K562 (cell line): ENCODE data around the gene EML3. TPM values are rescaled to one million over a fixed set of nuclear protein-coding genes. Genes with fewer than 3 reads are reported as not detected.

Source experiments
- ARID1B ChIP-seq: fragments of 450-650 bp; IDR thresholded peaks from 2 replicates; pipeline ENCODE4 v1.6.1; 2016; ENCODE audit warnings: antibody characterized with exemption, mild to moderate bottlenecking, inconsistent platforms
- CHCHD3 ChIP-seq: fragments of 250-450 bp; sonication (Bioruptor Pico); IDR thresholded peaks from 2 replicates; pipeline ENCODE4 v2.1.2; 2022; ENCODE audit warnings: mild to moderate bottlenecking
- CREB1 ChIP-seq, 2 experiments: sonication (generic) in 1 of 2; formaldehyde crosslinking in 1 of 2; IDR thresholded peaks; 2 replicates each; pipeline versions ENCODE4 v1.6.1 to v1.8.0; 2012 to 2022; ENCODE audit warnings: inconsistent platforms in 1 of 2, mild to moderate bottlenecking in 1 of 2, missing genetic modification reagents in 1 of 2, moderate library complexity in 1 of 2
- EP400 ChIP-seq: fragments of 450-650 bp; IDR thresholded peaks from 2 replicates; pipeline ENCODE4 v1.6.1; 2017; ENCODE audit warnings: antibody characterized with exemption, mild to moderate bottlenecking, moderate library complexity
- ESRRA ChIP-seq: fragments of 450-650 bp; IDR thresholded peaks from 2 replicates; pipeline ENCODE4 v1.6.1; 2014; ENCODE audit warnings: low read depth, mild to moderate bottlenecking, moderate library complexity, borderline replicate concordance
- FOXJ3 ChIP-seq: sonication (generic); formaldehyde crosslinking; IDR thresholded peaks from 2 replicates; pipeline ENCODE4 v1.4.0; 2020; ENCODE audit warnings: mild to moderate bottlenecking, missing genetic modification reagents
- HDAC1 ChIP-seq, 2 experiments: fragments of 450-650 bp; IDR thresholded peaks; 2 replicates each; pipeline ENCODE4 v1.6.1; 2016 to 2017; ENCODE audit warnings: inconsistent platforms in 1 of 2, mild to moderate bottlenecking in 1 of 2, moderate library complexity in 1 of 2
- JUN ChIP-seq, 2 experiments: sonication (generic) in 1 of 2; formaldehyde crosslinking in 1 of 2; IDR thresholded peaks; 2 replicates each; pipeline versions ENCODE4 v1.6.1 to v1.8.0; 2012 to 2022; ENCODE audit warnings: borderline replicate concordance in 2 of 2, mild to moderate bottlenecking in 2 of 2, improper control_type of control experiment in 1 of 2, low read depth in 1 of 2, low read length in 1 of 2, missing genetic modification reagents in 1 of 2
- KDM5B ChIP-seq: fragments of 200-600 bp; sonication (generic); IDR thresholded peaks from 2 replicates; pipeline ENCODE4 v1.6.1; 2012; ENCODE audit warnings: low read depth, mild to moderate bottlenecking, moderate library complexity, low read length, control low read depth, inconsistent platforms; ENCODE audit not compliant: insufficient replicate concordance
- LCOR ChIP-seq: sonication (generic); formaldehyde crosslinking; IDR thresholded peaks from 2 replicates; pipeline ENCODE4 v1.8.0; 2022; ENCODE audit warnings: mild to moderate bottlenecking, missing genetic modification reagents
- RBM17 ChIP-seq: fragments of 200-400 bp; formaldehyde crosslinking; IDR thresholded peaks from 2 replicates; pipeline ENCODE4 v1.6.1; 2017; ENCODE audit warnings: low read depth, mild to moderate bottlenecking, low read length, borderline replicate concordance
- ZKSCAN3 ChIP-seq: fragments of 250-450 bp; sonication (Bioruptor Pico); IDR thresholded peaks from 2 replicates; pipeline ENCODE4 v1.4.0; 2020
- ZNF23 ChIP-seq: fragments of 250-450 bp; sonication (Bioruptor Pico); IDR thresholded peaks from 2 replicates; pipeline ENCODE4 v1.4.0; 2020; ENCODE audit warnings: mild to moderate bottlenecking
- ZNF263 ChIP-seq: sonication (generic); formaldehyde crosslinking; IDR thresholded peaks from 2 replicates; pipeline ENCODE4 v1.8.0; 2022; ENCODE audit warnings: mild to moderate bottlenecking, missing genetic modification reagents, borderline replicate concordance
- ZNF57 ChIP-seq: fragments of 450-650 bp; formaldehyde crosslinking; IDR thresholded peaks from 2 replicates; pipeline ENCODE4 v1.4.0; 2020; ENCODE audit warnings: mild to moderate bottlenecking, moderate library complexity
- ZNF609 ChIP-seq: sonication (generic); formaldehyde crosslinking; IDR thresholded peaks from 2 replicates; pipeline ENCODE4 v1.8.1; 2023; ENCODE audit warnings: missing genetic modification reagents, mild to moderate bottlenecking, borderline replicate concordance
- polyA plus RNA-seq, 8 experiments: library from polyadenylated mRNA; depleted of rRNA in 4 of 8; stranded (reverse) in 5 of 8; unstranded in 3 of 8; fragments of >200 nt; fragmentation: Nextera tagmentation in 2 of 8; fragmentation: Illumina TruSeq in 1 of 8; extraction: Ambion mirVana in 2 of 8; extraction: Trizol in 1 of 8; gene quantifications; 2 replicates each; pipeline versions ENCODE4 v1.2.1 to v1.2.3, GENCODE V29; 2011 to 2014; ENCODE audit warnings: inconsistent platforms in 1 of 8, missing spikeins in 1 of 8
- total RNA-seq, 7 experiments: library from RNA; depleted of rRNA in 6 of 7; stranded (reverse); fragments of >200 nt in 6 of 7; fragmentation: Illumina TruSeq in 2 of 7; extraction: Trizol in 2 of 7; gene quantifications; 2 replicates each; pipeline versions ENCODE4 v1.2.1 to v1.2.3, GENCODE V29; 2011 to 2021; ENCODE audit warnings: low replicate concordance in 1 of 7
- TF ChIP-seq, protein P1 (sequence below): fragments of 250-450 bp; sonication (Bioruptor Pico); IDR thresholded peaks from 2 replicates; pipeline ENCODE4 v1.5.0; 2021

Gene EML3
- total and polyA plus RNA-seq, 9 of the 15 experiments (the other 6 are each of a cell fraction or from before 2014, with no cell fraction given), result 0.32 to 90.5 (median 26.4) TPM

- TF ChIP-seq JUN (IDR thresholded peaks at IDR 0.05; ENCODE audit: borderline replicate concordance, low read depth, low read length) (no peak), JUN (CRISPR knock-in tag; IDR thresholded peaks at IDR 0.05; ENCODE audit: borderline replicate concordance) (no peak), FOXJ3 (CRISPR knock-in tag) (no peak), CHCHD3 (peak; percentile 55; the same call in 1 of the 2 replicates), LCOR (CRISPR knock-in tag) (peak; percentile 100), EP400 (peak; percentile 88), ZNF23 (CRISPR knock-in tag) (no peak), KDM5B (peak; percentile 86), ZNF57 (CRISPR knock-in tag) (no peak), ZNF263 (0 out of 2 replicates have a peak, but pooled peaks have one; percentile 15), HDAC1 (IDR thresholded peaks at IDR 0.05) (peak in 1 of 2 experiments; percentile 70; a peak in 2 of 4 replicates), CREB1 (IDR thresholded peaks at IDR 0.05) (peak; percentile 86), CREB1 (CRISPR knock-in tag; IDR thresholded peaks at IDR 0.05) (peak; percentile 86), ARID1B (0 out of 2 replicates have a peak, but pooled peaks have one; percentile 18), ESRRA (peak; percentile 51; the same call in 1 of the 2 replicates), ZNF609 (CRISPR knock-in tag) (peak; percentile 44; the same call in 1 of the 2 replicates), ZKSCAN3 (no peak), RBM17 (no peak)
- TF ChIP-seq, protein P1, sequence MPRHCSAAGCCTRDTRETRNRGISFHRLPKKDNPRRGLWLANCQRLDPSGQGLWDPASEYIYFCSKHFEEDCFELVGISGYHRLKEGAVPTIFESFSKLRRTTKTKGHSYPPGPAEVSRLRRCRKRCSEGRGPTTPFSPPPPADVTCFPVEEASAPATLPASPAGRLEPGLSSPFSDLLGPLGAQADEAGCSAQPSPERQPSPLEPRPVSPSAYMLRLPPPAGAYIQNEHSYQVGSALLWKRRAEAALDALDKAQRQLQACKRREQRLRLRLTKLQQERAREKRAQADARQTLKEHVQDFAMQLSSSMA (CRISPR knock-in tag), result no peak
Observed at GRCh38 chr11:62645946-62646824, 33.6 kb upstream of the EML3 start, which contains the start of gene GANAB (continued).
